Hepatocyte (in vitro differentiated cells): ENCODE results near the gene INSRR. TPM values are rescaled to one million over a fixed set of nuclear protein-coding genes. Genes with fewer than 3 reads are reported as not detected.
A peak's percentile ranks its signal among the peaks of the same experiment; 100 is the strongest.

ENCODE experiments used
- DNase-seq: peaks from one replicate; pipeline ENCODE4 v3.0.0-alpha.2; 2016; ENCODE audit warnings: low spot score
- H2AFZ ChIP-seq: fragments of 200-600 bp; sonication (generic); 2 replicates; pipeline ENCODE4 v1.6.0; 2016; ENCODE audit warnings: antibody characterized with exemption, mild to moderate bottlenecking
- H3K27ac ChIP-seq: fragments of 200-600 bp; sonication (generic); 2 replicates; pipeline ENCODE4 v1.5.1; 2016; ENCODE audit warnings: mild to moderate bottlenecking
- H3K27me3 ChIP-seq: fragments of 200-600 bp; sonication (generic); 2 replicates; pipeline ENCODE4 v1.6.1; 2016
- H3K36me3 ChIP-seq: fragments of 200-600 bp; sonication (generic); replicated peaks from 2 replicates; pipeline ENCODE4 v1.5.1; 2016; ENCODE audit warnings: low read depth; ENCODE audit not compliant: insufficient read depth
- H3K4me1 ChIP-seq: fragments of 200-600 bp; sonication (generic); 2 replicates; pipeline ENCODE4 v1.5.1; 2016; ENCODE audit warnings: mild to moderate bottlenecking, moderate library complexity; ENCODE audit not compliant: insufficient read depth
- H3K4me2 ChIP-seq: fragments of 200-600 bp; sonication (generic); 2 replicates; pipeline ENCODE4 v1.6.0; 2016
- H3K4me3 ChIP-seq: fragments of 200-600 bp; sonication (generic); 2 replicates; pipeline ENCODE4 v1.5.1; 2016; ENCODE audit warnings: mild to moderate bottlenecking
- H3K79me2 ChIP-seq: fragments of 200-600 bp; sonication (generic); 2 replicates; pipeline ENCODE4 v1.6.0; 2017; ENCODE audit warnings: mild to moderate bottlenecking
- H3K9me2 ChIP-seq: fragments of 200-600 bp; sonication (generic); replicated peaks from 2 replicates; pipeline ENCODE4 v1.6.0; 2017; ENCODE audit warnings: mild to moderate bottlenecking; ENCODE audit not compliant: insufficient read depth
- H3K9me3 ChIP-seq: fragments of 200-600 bp; sonication (generic); 2 replicates; pipeline ENCODE4 v1.5.1; 2016; ENCODE audit warnings: low read depth, mild to moderate bottlenecking
- H4K20me1 ChIP-seq: fragments of 200-600 bp; sonication (generic); 2 replicates; pipeline ENCODE4 v1.6.0; 2016; ENCODE audit warnings: mild to moderate bottlenecking; ENCODE audit not compliant: insufficient read depth, poor library complexity, severe bottlenecking
- CTCF ChIP-seq: fragments of 200-600 bp; sonication (generic); IDR thresholded peaks from 2 replicates; pipeline ENCODE4 v1.5.1; 2016; ENCODE audit warnings: antibody characterized with exemption, mild to moderate bottlenecking; ENCODE audit not compliant: poor library complexity
- EZH2 ChIP-seq: fragments of 200-600 bp; sonication (generic); IDR thresholded peaks from 2 replicates; pipeline ENCODE4 v1.6.1; 2016; ENCODE audit warnings: antibody characterized with exemption, mild to moderate bottlenecking, borderline replicate concordance
- EZH2phosphoT487 ChIP-seq: fragments of 200-600 bp; sonication (generic); IDR thresholded peaks from one replicate; pipeline ENCODE4 v1.6.1; 2018; ENCODE audit warnings: antibody characterized with exemption, mild to moderate bottlenecking, low read depth, moderate library complexity; ENCODE audit not compliant: unreplicated experiment, severe bottlenecking
- WGBS: methylation state at CpG from one replicate; pipeline ENCODE4 v1.1.6; 2016; ENCODE audit warnings: low lambda C conversion rate; ENCODE audit errors: missing lambda C conversion rate; 5-methylcytosine and 5-hydroxymethylcytosine counted together
- polyA plus RNA-seq: library from polyadenylated mRNA; unstranded; fragments of >200 nt; fragmentation: Nextera tagmentation; extraction: Ambion mirVana; gene quantifications from 2 replicates; pipeline ENCODE4 v1.2.1, GENCODE V29; 2016
- total RNA-seq: library from RNA; depleted of rRNA; stranded (reverse); fragments of >200 nt; gene quantifications from 2 replicates; pipeline ENCODE4 v1.2.3, GENCODE V29; 2014

Gene INSRR
- total and polyA plus RNA-seq, 2 experiments from 2014 or later, result not detected

GRCh38 chr1:156860628-156861423 lies 1.9 kb upstream of the INSRR start, which contains the start of gene NTRK1:
Gene NTRK1 (plus strand): TSS chr1:156860865. CDS start chr1:156860935, 70 bp downstream.
- H3K9me3 ChIP-seq, result no peaks in the 10 kb centered on the region
- H3K4me2 ChIP-seq, result peak within 1 kb of the TSS; percentile 89
- H3K27ac ChIP-seq, result no peak within 1 kb of the TSS
- H3K4me3 ChIP-seq, result peak within 1 kb of the TSS; percentile 24
- peaks cover 26% of the 10 kb centered on the region for H3K4me1 ChIP-seq
- peak within 1 kb of the TSS; percentile 41 for H2AFZ ChIP-seq
- no peaks in the 10 kb centered on the region for H3K79me2 ChIP-seq
- no peaks in the 10 kb centered on the region for H3K9me2 ChIP-seq
- peak; percentile 77 for TF ChIP-seq EZH2
- no peak for TF ChIP-seq CTCF
- peak; percentile 61 for DNase-seq
- WGBS, result 10% methylated on average over 16 of the region's 69 CpGs
- no peaks in the 10 kb centered on the region for H4K20me1 ChIP-seq
- no peaks in the 10 kb centered on the region for H3K36me3 ChIP-seq
- peaks cover 94% of the 10 kb centered on the region for H3K27me3 ChIP-seq

GRCh38 chr1:156860113-156860627 lies 1.3 kb upstream of the INSRR start:
- peak; percentile 61 for DNase-seq
- H3K27me3 ChIP-seq, result peaks cover 88% of the 10 kb centered on the region

GRCh38 chr1:156859523-156860112 lies 701 bp upstream of the INSRR start:
- H3K36me3 ChIP-seq, result no peaks in the 10 kb centered on the region
- H2AFZ ChIP-seq, result no peak overlapping the region
- H3K9me2 ChIP-seq, result no peaks in the 10 kb centered on the region
- H3K4me2 ChIP-seq, result peak overlapping the region; percentile 89
- H3K27ac ChIP-seq, result no peak overlapping the region
- H3K79me2 ChIP-seq, result no peaks in the 10 kb centered on the region
- no peaks in the 10 kb centered on the region for H3K9me3 ChIP-seq
- no peak for DNase-seq
- peaks cover 26% of the 10 kb centered on the region for H3K4me1 ChIP-seq
- no peak for TF ChIP-seq CTCF
- no peak for TF ChIP-seq EZH2
- TF ChIP-seq EZH2phosphoT487, result no peak
- peak overlapping the region; percentile 24 for H3K4me3 ChIP-seq
- no peaks in the 10 kb centered on the region for H4K20me1 ChIP-seq
- 5% methylated on average over 31 of the region's 33 CpGs for WGBS
- H3K27me3 ChIP-seq, result peaks cover 82% of the 10 kb centered on the region

More at GRCh38 chr1:156860113-156860627, 1.3 kb upstream of the INSRR start:
- no peak overlapping the region for H3K27ac ChIP-seq
- H4K20me1 ChIP-seq, result no peaks in the 10 kb centered on the region
- H3K9me2 ChIP-seq, result no peaks in the 10 kb centered on the region
- TF ChIP-seq CTCF (peak; percentile 89), EZH2 (no peak)
- H3K4me3 ChIP-seq, result peak overlapping the region; percentile 24
- peak overlapping the region; percentile 41 for H2AFZ ChIP-seq
- no peaks in the 10 kb centered on the region for H3K79me2 ChIP-seq
- H3K9me3 ChIP-seq, result no peaks in the 10 kb centered on the region
- H3K4me1 ChIP-seq, result peaks cover 26% of the 10 kb centered on the region
- no peaks in the 10 kb centered on the region for H3K36me3 ChIP-seq
- WGBS, result 2% methylated on average over 35 of the region's 35 CpGs
- peak overlapping the region; percentile 89 for H3K4me2 ChIP-seq
